Tibial nerve (tissue), 4 donors: ENCODE data around the gene DDX1. TPM values are rescaled to one million over a fixed set of nuclear protein-coding genes. Genes with fewer than 3 reads are reported as not detected.

Experiments used
- DNase-seq, 2 donors: peaks; one replicate each; pipeline ENCODE4 v3.0.0-alpha.2; 2019; ENCODE audit warnings: low spot score in 2 of 2
- H3K27ac ChIP-seq, 4 donors: fragments of 200-600 bp; sonication (generic) in 3 of 4; one replicate each; pipeline ENCODE4 v1.5.1; 2017 to 2019; ENCODE audit warnings: mild to moderate bottlenecking in 1 of 4
- H3K27me3 ChIP-seq, 2 donors: fragments of 200-600 bp; sonication (generic) in 1 of 2; one replicate each; pipeline versions ENCODE4 v1.5.1 to v1.6.0; 2017 to 2019
- H3K36me3 ChIP-seq, 3 donors: fragments of 200-600 bp; sonication (generic); one replicate each; pipeline ENCODE4 v1.5.1; 2018 to 2019
- H3K4me1 ChIP-seq, 4 donors: fragments of 200-600 bp; sonication (generic) in 3 of 4; one replicate each; pipeline ENCODE4 v1.5.1; 2017 to 2019
- H3K4me3 ChIP-seq, 4 donors: fragments of 200-600 bp; sonication (generic) in 3 of 4; one replicate each; pipeline ENCODE4 v1.5.1; 2017 to 2019; ENCODE audit warnings: mild to moderate bottlenecking in 1 of 4, moderate library complexity in 1 of 4
- H3K9me3 ChIP-seq, 4 donors: fragments of 200-600 bp; sonication (generic) in 3 of 4; one replicate each; pipeline ENCODE4 v1.5.1; 2017 to 2019
- EP300 ChIP-seq, 2 donors: sonication (generic); formaldehyde crosslinking; IDR thresholded peaks; one replicate each; pipeline ENCODE4 v1.6.1; 2017; ENCODE audit warnings: antibody characterized with exemption in 2 of 2, mild to moderate bottlenecking in 1 of 2
- POLR2A ChIP-seq, 2 donors: fragments of 450-650 bp; IDR thresholded peaks; one replicate each; pipeline ENCODE4 v1.6.1; 2017; ENCODE audit warnings: antibody characterized with exemption in 2 of 2, mild to moderate bottlenecking in 2 of 2, moderate library complexity in 2 of 2
- WGBS, 2 donors: methylation state at CpG; one replicate each; pipeline ENCODE4 v1.1.5; 2018; 5-methylcytosine and 5-hydroxymethylcytosine counted together
- total RNA-seq, 4 donors: library from RNA; depleted of rRNA; stranded (reverse); fragments of >200 nt; gene quantifications; one replicate each; pipeline ENCODE4 v1.1.0, GENCODE V29; 2016
- TF ChIP-seq, protein P1 (sequence below), 5 experiments: fragments of 200-600 bp in 3 of 5; fragments of 450-650 bp in 2 of 5; sonication (generic) in 3 of 5; IDR thresholded peaks; one replicate each; pipeline ENCODE4 v1.5.1; 2016 to 2019; ENCODE audit warnings: antibody characterized with exemption in 5 of 5, mild to moderate bottlenecking in 3 of 5, moderate library complexity in 2 of 5

DDX1 gene
- total RNA-seq, 4 donors from 2014 or later, result 54.9 to 64.7 (median 57.3) TPM

DNA sequence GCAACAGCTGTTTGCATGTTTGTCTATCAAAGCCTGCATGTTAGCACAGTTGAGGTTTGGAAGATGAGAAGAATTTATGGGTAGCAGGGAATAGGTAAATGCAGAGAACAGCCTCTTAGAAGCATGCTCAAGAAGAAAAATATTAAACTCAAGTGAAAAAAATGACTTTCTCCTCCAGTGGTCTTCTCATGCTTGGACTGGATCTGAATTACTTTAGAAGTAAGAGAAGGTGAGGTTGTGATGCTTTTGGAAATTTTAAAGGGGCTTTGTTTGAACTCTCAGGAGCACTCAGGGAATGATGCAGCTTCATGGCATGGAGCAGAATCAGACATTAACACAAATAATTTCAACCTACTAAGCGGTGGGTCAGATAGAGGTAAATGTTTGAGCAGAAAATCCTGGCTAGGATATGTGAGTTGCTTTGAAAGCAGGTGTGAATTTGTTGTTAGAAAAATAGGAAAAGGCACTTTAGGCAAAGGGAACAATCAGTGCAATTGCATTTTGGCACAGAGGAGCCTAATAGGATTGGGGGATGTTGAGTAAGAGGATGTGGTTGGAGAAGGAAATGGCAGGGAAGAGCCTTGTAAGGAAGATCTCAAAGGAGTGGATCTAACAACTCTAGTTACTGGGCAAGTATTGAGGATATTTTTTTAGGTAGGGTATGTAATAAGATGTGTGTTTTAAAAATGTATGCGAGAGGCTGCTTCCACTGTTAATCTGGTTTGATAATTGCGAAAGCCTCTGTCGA is 76.3 kb downstream of the DDX1 start:
- 78 to 83% methylated on average over 4 of the region's 4 CpGs for WGBS, 2 donors
- TF ChIP-seq POLR2A (IDR thresholded peaks at IDR 0.05) (no peak), EP300 (IDR thresholded peaks at IDR 0.05) (no peak)
- TF ChIP-seq, protein P1, sequence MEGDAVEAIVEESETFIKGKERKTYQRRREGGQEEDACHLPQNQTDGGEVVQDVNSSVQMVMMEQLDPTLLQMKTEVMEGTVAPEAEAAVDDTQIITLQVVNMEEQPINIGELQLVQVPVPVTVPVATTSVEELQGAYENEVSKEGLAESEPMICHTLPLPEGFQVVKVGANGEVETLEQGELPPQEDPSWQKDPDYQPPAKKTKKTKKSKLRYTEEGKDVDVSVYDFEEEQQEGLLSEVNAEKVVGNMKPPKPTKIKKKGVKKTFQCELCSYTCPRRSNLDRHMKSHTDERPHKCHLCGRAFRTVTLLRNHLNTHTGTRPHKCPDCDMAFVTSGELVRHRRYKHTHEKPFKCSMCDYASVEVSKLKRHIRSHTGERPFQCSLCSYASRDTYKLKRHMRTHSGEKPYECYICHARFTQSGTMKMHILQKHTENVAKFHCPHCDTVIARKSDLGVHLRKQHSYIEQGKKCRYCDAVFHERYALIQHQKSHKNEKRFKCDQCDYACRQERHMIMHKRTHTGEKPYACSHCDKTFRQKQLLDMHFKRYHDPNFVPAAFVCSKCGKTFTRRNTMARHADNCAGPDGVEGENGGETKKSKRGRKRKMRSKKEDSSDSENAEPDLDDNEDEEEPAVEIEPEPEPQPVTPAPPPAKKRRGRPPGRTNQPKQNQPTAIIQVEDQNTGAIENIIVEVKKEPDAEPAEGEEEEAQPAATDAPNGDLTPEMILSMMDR (IDR thresholded peaks at IDR 0.05), result no peak
- H3K36me3 ChIP-seq, result no peaks in the 10 kb centered on the region
- peaks cover 0 to 9% (median 2%) of the 10 kb centered on the region in 4 donors for H3K4me1 ChIP-seq
- H3K27me3 ChIP-seq, result peaks cover 0 to 8% of the 10 kb centered on the region in 2 donors
- no peak for DNase-seq
- no peaks in the 10 kb centered on the region for H3K9me3 ChIP-seq
- H3K27ac ChIP-seq, result peak overlapping the region in 1 of 4 donors; percentile 50
- no peak overlapping the region for H3K4me3 ChIP-seq

DNA sequence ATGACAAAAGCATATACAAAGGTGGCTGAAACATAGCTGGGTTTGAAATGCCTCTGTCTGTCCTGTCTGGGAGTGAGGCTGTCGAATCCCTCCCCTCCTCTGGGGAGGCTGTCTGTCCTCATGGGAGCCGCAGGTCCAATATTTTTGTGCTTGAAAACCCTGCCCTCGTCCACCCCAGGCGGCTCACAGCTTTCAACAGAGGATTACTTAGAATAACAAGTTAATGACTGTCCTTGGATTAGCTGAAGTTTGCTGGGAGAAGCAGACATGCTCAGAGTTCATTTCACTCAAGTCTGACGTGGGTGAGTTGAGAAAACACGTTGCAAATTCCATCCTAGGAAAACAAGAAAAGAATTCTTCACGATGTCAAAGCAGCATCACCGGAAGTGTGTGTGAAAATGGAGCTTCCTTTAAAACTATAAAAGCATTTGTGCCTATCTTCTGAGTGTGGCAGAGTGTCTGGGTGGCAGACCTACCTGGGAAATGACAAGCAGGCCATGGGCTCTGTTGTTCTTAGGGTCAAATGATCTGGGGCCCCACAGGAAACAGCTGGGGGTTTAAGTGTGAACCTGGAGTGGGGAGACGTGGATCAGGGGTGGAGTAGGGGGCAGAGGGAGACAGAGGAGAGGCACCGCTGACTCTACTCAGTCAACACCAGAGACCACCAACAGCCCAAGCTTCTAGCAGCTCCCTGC is 77.1 kb downstream of the DDX1 start:
- H3K9me3 ChIP-seq, result no peaks in the 10 kb centered on the region
- TF ChIP-seq POLR2A (IDR thresholded peaks at IDR 0.05), result no peak
- TF ChIP-seq, protein P1 (IDR thresholded peaks at IDR 0.05), result no peak
- no peak overlapping the region for H3K4me3 ChIP-seq
- peak overlapping the region in 1 of 4 donors; percentile 50 for H3K27ac ChIP-seq
- WGBS, 2 donors, result 27 to 39% methylated on average over 10 of the region's 10 CpGs
- DNase-seq, result no peak
- peaks cover 0 to 8% of the 10 kb centered on the region in 2 donors for H3K27me3 ChIP-seq
- H3K36me3 ChIP-seq, result no peaks in the 10 kb centered on the region
- peaks cover 0 to 10% (median 2%) of the 10 kb centered on the region in 4 donors for H3K4me1 ChIP-seq

DNA sequence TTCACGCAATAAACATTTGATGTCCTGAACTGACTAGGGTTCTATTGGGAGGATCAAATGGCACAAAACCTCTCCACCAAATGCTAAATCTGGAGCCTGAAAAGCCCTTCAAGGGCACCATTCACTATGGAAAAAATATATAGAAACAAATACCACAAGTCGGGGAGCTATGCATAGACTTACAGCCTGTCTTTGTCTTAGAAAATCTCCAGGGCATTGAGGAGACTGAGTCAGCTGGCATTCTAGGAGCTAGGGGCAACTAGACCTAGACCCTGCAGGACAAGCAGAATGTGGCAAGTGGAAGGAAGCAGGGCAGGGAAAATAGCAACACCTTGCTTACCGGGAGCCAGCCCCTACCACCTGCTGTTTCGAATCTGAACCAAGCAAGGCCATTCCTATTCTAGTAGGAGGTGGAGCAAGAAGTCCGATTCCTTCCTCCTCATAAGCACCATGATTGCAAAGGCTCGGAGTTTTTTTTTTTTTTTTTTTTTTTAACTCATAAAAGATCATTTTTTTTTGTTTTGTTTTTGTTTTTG is 77.8 kb downstream of the DDX1 start:
- no peaks in the 10 kb centered on the region for H3K9me3 ChIP-seq
- 77 to 82% methylated on average over 6 of the region's 6 CpGs for WGBS, 2 donors

DNA sequence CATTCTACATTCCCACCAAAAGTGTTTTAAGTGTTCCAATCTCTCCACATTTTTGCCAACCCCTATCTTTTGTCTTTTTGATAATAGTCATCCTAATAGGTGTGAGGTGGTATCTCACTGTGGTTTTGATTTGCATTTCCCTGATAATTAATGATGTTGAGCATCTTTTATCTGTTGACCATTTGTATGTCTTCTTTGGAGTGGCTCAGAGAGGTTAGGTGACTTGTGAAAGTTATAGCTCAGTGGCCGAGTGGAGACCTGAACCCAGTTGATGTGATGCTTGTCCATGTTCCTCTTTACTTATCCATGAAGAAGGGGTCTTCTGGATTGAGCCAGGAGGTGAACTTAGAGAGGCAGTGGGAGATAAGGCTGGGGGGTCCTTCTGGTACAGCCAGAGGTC is 78.8 kb downstream of the DDX1 start:
- peaks cover 0 to 14% (median 2%) of the 10 kb centered on the region in 4 donors for H3K4me1 ChIP-seq
- 84 to 100% methylated on average over 1 of the region's 1 CpG for WGBS, 2 donors
- no peaks in the 10 kb centered on the region for H3K36me3 ChIP-seq
- no peak for DNase-seq
- no peak overlapping the region for H3K4me3 ChIP-seq
- no peaks in the 10 kb centered on the region for H3K27me3 ChIP-seq
- no peak for TF ChIP-seq EP300 (IDR thresholded peaks at IDR 0.05)
- TF ChIP-seq, protein P1 (IDR thresholded peaks at IDR 0.05), result no peak
- no peak for TF ChIP-seq POLR2A (IDR thresholded peaks at IDR 0.05)
- H3K9me3 ChIP-seq, result no peaks in the 10 kb centered on the region
- no peak overlapping the region for H3K27ac ChIP-seq

More for the DNA sequence above, 77.8 kb downstream of the DDX1 start:
- Histone ChIP-seq H3K27me3 (peaks cover 0 to 6% of the 10 kb centered on the region in 2 donors), H3K4me3 (no peak overlapping the region), H3K27ac (no peak overlapping the region), H3K36me3 (no peaks in the 10 kb centered on the region), H3K4me1 (peaks cover 0 to 14% (median 2%) of the 10 kb centered on the region in 4 donors)
- DNase-seq, result no peak
- TF ChIP-seq POLR2A (IDR thresholded peaks at IDR 0.05), result no peak
- TF ChIP-seq, protein P1 (IDR thresholded peaks at IDR 0.05), result no peak
- no peak for TF ChIP-seq EP300 (IDR thresholded peaks at IDR 0.05)

DNA sequence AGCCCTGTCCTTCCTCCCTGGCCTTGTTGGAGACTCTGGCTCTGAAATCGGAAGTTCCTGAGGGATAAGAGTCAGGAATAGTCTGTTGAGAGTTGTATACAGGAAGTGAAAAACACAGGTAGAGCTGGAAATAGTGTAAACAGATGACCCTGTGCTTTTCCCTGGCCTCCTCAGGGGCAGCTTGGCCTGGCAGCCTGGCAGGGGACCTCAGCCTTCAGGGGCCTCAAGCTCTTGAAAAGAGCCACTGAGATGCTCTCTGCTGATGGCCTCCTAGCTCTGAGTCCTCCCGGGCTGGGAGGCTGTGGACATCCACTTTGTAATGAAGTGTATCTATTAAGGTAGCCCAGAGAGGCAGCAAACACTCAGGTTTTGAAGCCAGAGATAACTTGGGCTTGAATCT is 79.3 kb downstream of the DDX1 start:
- Histone ChIP-seq H3K9me3 (no peaks in the 10 kb centered on the region), H3K27me3 (no peaks in the 10 kb centered on the region), H3K36me3 (no peaks in the 10 kb centered on the region), H3K4me1 (peaks cover 0 to 14% (median 2%) of the 10 kb centered on the region in 4 donors), H3K27ac (no peak overlapping the region), H3K4me3 (no peak overlapping the region)
- TF ChIP-seq EP300 (IDR thresholded peaks at IDR 0.05) (no peak), POLR2A (IDR thresholded peaks at IDR 0.05) (no peak)
- TF ChIP-seq, protein P1 (IDR thresholded peaks at IDR 0.05), result no peak
- DNase-seq, result no peak
- WGBS, 2 donors, result 78 to 81% methylated on average over 2 of the region's 2 CpGs
